ENCODE measurements around the gene C11orf42. TPM values are rescaled to one million over a fixed set of nuclear protein-coding genes. Genes with fewer than 3 reads are reported as not detected.

The C11orf42 gene
- total and polyA plus RNA-seq, 2 donors, result not detected

DNA sequence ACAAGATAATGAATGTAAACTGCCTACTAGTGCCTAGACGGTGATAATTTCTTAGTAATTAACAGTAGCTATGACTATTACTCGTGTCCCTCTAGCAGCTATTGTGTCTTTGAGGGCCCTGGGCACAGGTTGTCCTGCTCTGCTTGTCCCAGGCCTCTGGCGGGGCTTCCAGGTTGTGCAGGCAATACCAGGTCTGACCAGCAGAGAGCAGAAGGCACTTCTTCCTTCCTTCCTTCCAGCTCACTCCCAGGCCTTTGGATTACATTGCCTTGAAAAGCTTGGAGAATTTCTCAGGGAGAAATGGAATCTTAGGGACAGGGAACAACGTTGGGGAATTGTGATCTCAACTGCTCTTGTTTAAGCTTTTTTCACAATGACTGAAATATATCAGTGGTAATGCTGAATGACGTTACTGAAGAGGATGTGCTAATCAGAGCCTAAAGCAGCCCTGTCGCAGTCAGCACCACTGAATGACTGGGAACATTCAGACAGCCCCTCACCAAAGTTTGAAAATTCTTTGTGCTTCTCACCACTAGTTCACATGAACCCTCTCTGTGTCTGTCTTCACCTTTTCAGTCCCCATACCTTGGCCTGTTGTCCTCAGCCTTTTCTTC, 45.9 kb downstream of the C11orf42 start:
- 56% methylated on average over 6 of the region's 6 CpGs for WGBS
- Histone ChIP-seq H3K36me3 (ENCODE audit: insufficient read depth) (no peaks in the 10 kb centered on the region), H3K4me1 (ENCODE audit: insufficient read depth) (no peaks in the 10 kb centered on the region), H3K4me3 (ENCODE audit: low read depth, low read length) (no peak overlapping the region), H3K27ac (ENCODE audit: low read depth) (no peak overlapping the region)
- DNase-seq (ENCODE audit: extremely low spot score), result peak; percentile 41

DNA sequence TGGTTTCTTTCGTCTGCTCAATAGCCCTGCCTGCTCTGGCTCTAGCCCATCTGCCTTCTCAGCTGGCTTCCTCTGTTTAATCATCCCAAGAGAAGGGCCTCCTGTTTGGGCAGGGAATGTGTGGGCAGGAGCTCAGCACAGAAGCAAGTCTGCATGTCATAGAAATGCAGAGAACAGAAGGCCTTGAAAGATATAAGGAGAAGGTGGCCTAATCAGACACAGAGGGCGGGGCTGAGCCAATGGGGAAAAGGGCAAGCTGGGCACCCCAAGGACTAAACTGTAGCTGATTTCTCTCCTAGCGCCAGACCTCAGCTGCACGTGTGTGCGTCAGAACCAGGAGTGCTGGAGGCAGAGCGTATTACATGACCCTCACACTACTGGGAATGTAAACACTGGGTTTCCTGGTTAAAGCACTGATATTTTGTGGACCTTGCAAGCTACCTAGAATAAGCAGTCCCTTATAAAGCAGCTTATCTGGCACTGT, 46.7 kb downstream of the C11orf42 start:
- Histone ChIP-seq H3K36me3 (ENCODE audit: insufficient read depth) (no peaks in the 10 kb centered on the region), H3K27ac (ENCODE audit: low read depth) (no peak overlapping the region), H3K4me1 (ENCODE audit: insufficient read depth) (no peaks in the 10 kb centered on the region), H3K4me3 (ENCODE audit: low read depth, low read length) (no peak overlapping the region)
- 57% methylated on average over 6 of the region's 6 CpGs for whole genome bisulfite sequencing
- no peak for DNase-seq (ENCODE audit: extremely low spot score)

DNA sequence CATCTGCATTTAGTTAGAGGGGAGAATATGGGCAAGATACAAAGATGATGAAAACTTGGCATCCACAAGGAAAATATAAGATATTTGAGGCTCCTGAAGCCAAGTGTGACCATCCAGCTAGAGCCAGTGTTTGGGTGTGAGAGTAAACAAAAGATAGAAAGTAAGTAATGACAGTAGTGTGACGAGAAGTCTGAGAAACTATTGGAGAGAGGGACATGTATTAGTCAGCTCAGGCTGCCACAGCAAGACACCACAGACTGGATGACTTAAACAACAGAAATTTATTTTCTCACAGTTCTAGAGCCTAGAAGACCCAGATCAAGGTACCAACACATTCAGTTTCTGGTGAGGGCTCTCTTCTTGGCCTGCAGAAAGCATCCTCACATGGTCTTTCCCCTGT, 47.8 kb downstream of the C11orf42 start:
- H3K4me1 ChIP-seq (ENCODE audit: insufficient read depth), result no peaks in the 10 kb centered on the region
- H3K4me3 ChIP-seq (ENCODE audit: low read depth, low read length), result no peak overlapping the region
- DNase-seq (ENCODE audit: extremely low spot score), result no peak
- WGBS, result 89% methylated on average over 1 of the region's 1 CpG
- H3K36me3 ChIP-seq (ENCODE audit: insufficient read depth), result no peaks in the 10 kb centered on the region
- no peak overlapping the region for H3K27ac ChIP-seq (ENCODE audit: low read depth)

DNA sequence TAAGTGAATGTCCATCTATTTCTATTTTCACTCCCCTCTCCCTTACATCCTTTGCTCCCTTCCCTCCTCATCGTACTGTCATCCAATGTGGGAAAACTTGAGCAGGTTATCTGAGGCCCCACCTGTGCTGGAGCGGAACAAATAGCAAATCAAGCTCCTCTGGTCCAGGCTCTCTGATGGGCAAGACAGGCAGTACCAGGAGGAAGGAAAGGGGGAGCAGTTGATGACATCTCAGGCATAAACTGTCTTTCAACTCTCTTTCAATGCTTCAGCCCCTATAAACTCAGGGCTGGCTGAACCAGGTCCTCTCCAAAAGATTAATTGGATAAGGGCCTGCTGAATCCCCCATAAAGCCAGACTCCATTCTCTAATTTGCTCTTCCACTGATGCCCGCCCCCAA, 52.8 kb downstream of the C11orf42 start:
- Histone ChIP-seq H3K4me3 (ENCODE audit: low read depth, low read length) (no peak overlapping the region), H3K4me1 (ENCODE audit: insufficient read depth) (peaks cover 4% of the 10 kb centered on the region), H3K27ac (ENCODE audit: low read depth) (no peak overlapping the region), H3K36me3 (ENCODE audit: insufficient read depth) (no peaks in the 10 kb centered on the region)
- DNase-seq (ENCODE audit: extremely low spot score), result no peak
- 77% methylated on average over 3 of the region's 3 CpGs for WGBS

DNA sequence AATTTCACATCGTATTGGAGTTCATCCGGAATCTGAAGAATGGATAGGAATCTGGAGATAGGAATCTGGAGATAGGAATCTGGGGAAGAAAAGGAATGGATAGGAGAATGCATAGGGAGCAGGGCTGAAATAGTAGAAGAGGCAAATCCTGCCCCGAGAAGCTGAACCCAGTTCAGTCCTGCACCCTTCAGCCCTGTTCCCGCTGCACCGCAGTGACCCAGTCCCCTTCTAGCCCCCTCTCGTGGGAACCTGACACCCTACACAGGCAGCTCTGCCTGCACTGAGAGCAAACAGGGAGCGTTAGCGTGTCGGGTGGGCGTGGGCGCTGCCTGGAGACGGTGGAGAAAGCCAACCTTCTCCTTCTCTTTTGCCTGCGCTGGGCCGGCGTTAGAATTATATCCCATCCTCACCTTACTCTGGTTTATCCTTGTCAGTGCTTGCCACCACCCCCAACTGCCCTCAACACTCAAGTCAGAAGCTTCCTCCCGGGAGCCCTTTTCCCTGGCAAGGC, 53.3 kb downstream of the C11orf42 start:
- H3K27ac ChIP-seq (ENCODE audit: low read depth), result no peak overlapping the region
- no peaks in the 10 kb centered on the region for H3K36me3 ChIP-seq (ENCODE audit: insufficient read depth)
- 9% methylated on average over 16 of the region's 16 CpGs for WGBS
- peaks cover 4% of the 10 kb centered on the region for H3K4me1 ChIP-seq (ENCODE audit: insufficient read depth)
- DNase-seq (ENCODE audit: extremely low spot score), result no peak
- peak overlapping the region; percentile 41 for H3K4me3 ChIP-seq (ENCODE audit: low read depth, low read length)

DNA sequence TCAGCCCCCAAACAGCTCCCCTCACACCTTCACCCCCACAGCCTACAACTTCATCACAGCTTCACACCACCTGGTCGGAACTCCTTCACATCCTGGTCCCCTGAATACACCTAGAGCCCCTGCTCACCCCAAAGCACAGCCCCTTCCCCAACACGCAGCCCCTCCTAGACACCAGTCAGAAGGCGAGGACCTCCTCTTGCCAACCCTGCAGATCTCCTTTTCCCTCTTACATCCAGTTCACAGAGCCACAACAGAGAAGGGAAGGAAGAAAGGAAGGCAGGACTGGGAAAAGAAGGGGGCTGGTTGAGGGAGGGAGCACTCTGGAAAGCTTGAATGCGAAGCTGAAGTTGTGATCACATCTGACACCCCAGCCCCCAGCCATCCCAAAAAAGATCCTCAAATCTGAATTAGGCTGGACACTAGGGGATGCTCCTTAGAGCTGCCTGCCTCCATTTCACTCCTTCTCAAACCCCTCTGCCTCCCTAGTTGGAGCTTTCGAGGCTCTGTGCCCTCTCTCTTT, 54.9 kb downstream of the C11orf42 start:
- Histone ChIP-seq H3K27ac (ENCODE audit: low read depth) (no peak overlapping the region), H3K4me1 (ENCODE audit: insufficient read depth) (peaks cover 4% of the 10 kb centered on the region), H3K4me3 (ENCODE audit: low read depth, low read length) (no peak overlapping the region), H3K36me3 (ENCODE audit: insufficient read depth) (no peaks in the 10 kb centered on the region)
- DNase-seq (ENCODE audit: extremely low spot score), result no peak
- WGBS, result 52% methylated on average over 5 of the region's 5 CpGs

Other genes with a start within 250 kb of the C11orf42 start
- not detected for gene OR56A5, start 237.1 kb upstream of the C11orf42 start, total RNA-seq
- gene OR56A5, start 237.1 kb upstream of the C11orf42 start, polyA plus RNA-seq, result not detected
- not detected for gene OR52L1, start 218.6 kb upstream of the C11orf42 start, total RNA-seq
- gene OR52L1, start 218.6 kb upstream of the C11orf42 start, polyA plus RNA-seq, result not detected
- not detected for gene OR56A4, start 198.6 kb upstream of the C11orf42 start, total RNA-seq
- not detected for gene OR56A4, start 198.6 kb upstream of the C11orf42 start, polyA plus RNA-seq
- 0.05 TPM for gene OR56A1, start 174.8 kb upstream of the C11orf42 start, total RNA-seq
- gene OR56A1, start 174.8 kb upstream of the C11orf42 start, polyA plus RNA-seq, result not detected
- not detected for gene OR56B4, start 97.9 kb upstream of the C11orf42 start, total RNA-seq
- gene OR56B4, start 97.9 kb upstream of the C11orf42 start, polyA plus RNA-seq, result not detected
- gene OR52B2, start 35.2 kb upstream of the C11orf42 start, total RNA-seq, result not detected
- not detected for gene OR52B2, start 35.2 kb upstream of the C11orf42 start, polyA plus RNA-seq
- not detected for gene OR52W1, start 6.3 kb upstream of the C11orf42 start, total RNA-seq
- not detected for gene OR52W1, start 6.3 kb upstream of the C11orf42 start, polyA plus RNA-seq
- 14.5 TPM for gene FHIP1B, start 29.1 kb downstream of the C11orf42 start, total RNA-seq
- gene FHIP1B, start 29.1 kb downstream of the C11orf42 start, polyA plus RNA-seq, result 35.4 TPM
- gene CNGA4, start 33.5 kb downstream of the C11orf42 start, total RNA-seq, result not detected
- gene CNGA4, start 33.5 kb downstream of the C11orf42 start, polyA plus RNA-seq, result 0.28 TPM
- gene CCKBR, start 54.3 kb downstream of the C11orf42 start, total RNA-seq, result not detected
- gene CCKBR, start 54.3 kb downstream of the C11orf42 start, polyA plus RNA-seq, result 0.04 TPM
- gene CAVIN3, start 114.9 kb downstream of the C11orf42 start, total RNA-seq, result 36.7 TPM
- 254 TPM for gene CAVIN3, start 114.9 kb downstream of the C11orf42 start, polyA plus RNA-seq
- 9.5 TPM for gene SMPD1, start 184.9 kb downstream of the C11orf42 start, total RNA-seq
- 33.8 TPM for gene SMPD1, start 184.9 kb downstream of the C11orf42 start, polyA plus RNA-seq
- 31.8 TPM for gene APBB1, start 213.5 kb downstream of the C11orf42 start, total RNA-seq
- gene APBB1, start 213.5 kb downstream of the C11orf42 start, polyA plus RNA-seq, result 68.7 TPM
- 1.1 TPM for gene HPX, start 235.4 kb downstream of the C11orf42 start, total RNA-seq
- 3.3 TPM for gene HPX, start 235.4 kb downstream of the C11orf42 start, polyA plus RNA-seq